ENCODE measurements around the gene LCLAT1. TPM values are rescaled to one million over a fixed set of nuclear protein-coding genes. Genes with fewer than 3 reads are reported as not detected.
"Not testable (repeated sequence)": the region's sequence is repeated elsewhere in the genome, so short reads cannot be mapped to it uniquely, and the experiment has no call there.

Gene LCLAT1
- total RNA-seq, 1 donor from 2014 or later, result 31.4 TPM

- no peak overlapping the region for H3K4me3 Mint-ChIP-seq
- no peaks in the 10 kb centered on the region for H3K27me3 Mint-ChIP-seq
- intact Hi-C loops (cut with micrococcal nuclease), result no loop called here
- no peaks in the 10 kb centered on the region for H3K9me3 Mint-ChIP-seq
- no peak overlapping the region for H3K27ac Mint-ChIP-seq
- DNase-seq, result no peak
- peaks cover 22% of the 10 kb centered on the region for H3K4me1 Mint-ChIP-seq
- H3K36me3 Mint-ChIP-seq (ENCODE audit: low read depth), result peaks cover 13% of the 10 kb centered on the region
Observed at GRCh38 chr2:30454571-30454970, 7.5 kb downstream of the LCLAT1 start.

GRCh38 chr2:30455114-30455738 lies 8.2 kb downstream of the LCLAT1 start:
- Mint-ChIP-seq H3K9me3 (no peaks in the 10 kb centered on the region), H3K36me3 (ENCODE audit: low read depth) (peaks cover 12% of the 10 kb centered on the region), H3K4me3 (no peak overlapping the region), H3K4me1 (peaks cover 21% of the 10 kb centered on the region), H3K27me3 (no peaks in the 10 kb centered on the region), H3K27ac (no peak overlapping the region)
- intact Hi-C loops (cut with micrococcal nuclease), result no loop called here
- no peak for DNase-seq

GRCh38 chr2:30456106-30456505 lies 9.1 kb downstream of the LCLAT1 start:
- Mint-ChIP-seq H3K4me3 (no peak overlapping the region), H3K9me3 (no peaks in the 10 kb centered on the region), H3K36me3 (ENCODE audit: low read depth) (peaks cover 13% of the 10 kb centered on the region), H3K27ac (no peak overlapping the region), H3K27me3 (no peaks in the 10 kb centered on the region), H3K4me1 (peaks cover 23% of the 10 kb centered on the region)
- no peak for DNase-seq
- intact Hi-C loops (cut with micrococcal nuclease), result no loop called here

GRCh38 chr2:30456579-30456978 lies 9.5 kb downstream of the LCLAT1 start:
- H3K27ac Mint-ChIP-seq, result peak overlapping the region; percentile 46

GRCh38 chr2:30457296-30457695 lies 10.2 kb downstream of the LCLAT1 start:
- peaks cover 19% of the 10 kb centered on the region for H3K36me3 Mint-ChIP-seq (ENCODE audit: low read depth)
- H3K9me3 Mint-ChIP-seq, result no peaks in the 10 kb centered on the region
- intact Hi-C loops (cut with micrococcal nuclease), result no loop called here
- H3K4me3 Mint-ChIP-seq, result no peak overlapping the region
- H3K27ac Mint-ChIP-seq, result no peak overlapping the region
- no peaks in the 10 kb centered on the region for H3K27me3 Mint-ChIP-seq
- DNase-seq, result no peak
- H3K4me1 Mint-ChIP-seq, result peaks cover 25% of the 10 kb centered on the region

More at GRCh38 chr2:30456579-30456978, 9.5 kb downstream of the LCLAT1 start:
- Mint-ChIP-seq H3K4me3 (no peak overlapping the region), H3K9me3 (no peaks in the 10 kb centered on the region), H3K27me3 (no peaks in the 10 kb centered on the region), H3K4me1 (peaks cover 23% of the 10 kb centered on the region), H3K36me3 (ENCODE audit: low read depth) (peaks cover 15% of the 10 kb centered on the region)
- no peak for DNase-seq
- intact Hi-C loops (cut with micrococcal nuclease), result no loop called here

- Mint-ChIP-seq H3K27me3 (no peaks in the 10 kb centered on the region), H3K4me3 (no peak overlapping the region), H3K4me1 (peaks cover 26% of the 10 kb centered on the region), H3K9me3 (no peaks in the 10 kb centered on the region), H3K36me3 (ENCODE audit: low read depth) (peaks cover 21% of the 10 kb centered on the region), H3K27ac (no peak overlapping the region)
- intact Hi-C loops (cut with micrococcal nuclease), result no loop called here
- no peak for DNase-seq
Observed at GRCh38 chr2:30459140-30459539, 12.1 kb downstream of the LCLAT1 start.

GRCh38 chr2:30462131-30462857 lies 15.2 kb downstream of the LCLAT1 start:
- Mint-ChIP-seq H3K27me3 (no peaks in the 10 kb centered on the region), H3K27ac (no peak overlapping the region), H3K4me3 (no peak overlapping the region), H3K36me3 (ENCODE audit: low read depth) (peaks cover 24% of the 10 kb centered on the region), H3K4me1 (peaks cover 19% of the 10 kb centered on the region), H3K9me3 (no peaks in the 10 kb centered on the region)
- no peak for DNase-seq
- intact Hi-C loops (cut with micrococcal nuclease), result no loop called here

- Mint-ChIP-seq H3K4me3 (no peak overlapping the region), H3K27ac (no peak overlapping the region), H3K4me1 (peaks cover 12% of the 10 kb centered on the region), H3K9me3 (no peaks in the 10 kb centered on the region), H3K27me3 (no peaks in the 10 kb centered on the region), H3K36me3 (ENCODE audit: low read depth) (peaks cover 31% of the 10 kb centered on the region)
- intact Hi-C loops (cut with micrococcal nuclease), result no loop called here
- no peak for DNase-seq
Observed at GRCh38 chr2:30463535-30463934, 16.5 kb downstream of the LCLAT1 start.

GRCh38 chr2:30464544-30465170 lies 17.6 kb downstream of the LCLAT1 start:
- no peaks in the 10 kb centered on the region for H3K27me3 Mint-ChIP-seq
- peaks cover 6% of the 10 kb centered on the region for H3K9me3 Mint-ChIP-seq
- no peak for DNase-seq
- H3K4me3 Mint-ChIP-seq, result no peak overlapping the region
- peaks cover 13% of the 10 kb centered on the region for H3K4me1 Mint-ChIP-seq
- H3K36me3 Mint-ChIP-seq (ENCODE audit: low read depth), result peaks cover 31% of the 10 kb centered on the region
- intact Hi-C loops (cut with micrococcal nuclease), result no loop called here
- peak overlapping the region; percentile 25 for H3K27ac Mint-ChIP-seq

- Mint-ChIP-seq H3K36me3 (ENCODE audit: low read depth) (peaks cover 35% of the 10 kb centered on the region), H3K27ac (peak overlapping the region; percentile 25), H3K9me3 (peaks cover 10% of the 10 kb centered on the region), H3K4me1 (peaks cover 14% of the 10 kb centered on the region), H3K27me3 (no peaks in the 10 kb centered on the region), H3K4me3 (no peak overlapping the region)
- no peak for DNase-seq
- intact Hi-C loops (cut with micrococcal nuclease), result no loop called here
Observed at GRCh38 chr2:30465171-30465545, 18.1 kb downstream of the LCLAT1 start.

GRCh38 chr2:30466216-30466615 lies 19.2 kb downstream of the LCLAT1 start:
- H3K9me3 Mint-ChIP-seq, result peaks cover 12% of the 10 kb centered on the region
- H3K27me3 Mint-ChIP-seq, result no peaks in the 10 kb centered on the region
- intact Hi-C loops (cut with micrococcal nuclease), result no loop called here
- H3K4me3 Mint-ChIP-seq, result no peak overlapping the region
- peaks cover 11% of the 10 kb centered on the region for H3K4me1 Mint-ChIP-seq
- peaks cover 29% of the 10 kb centered on the region for H3K36me3 Mint-ChIP-seq (ENCODE audit: low read depth)
- no peak for DNase-seq
- no peak overlapping the region for H3K27ac Mint-ChIP-seq

- H3K27ac Mint-ChIP-seq; intact Hi-C loops (cut with micrococcal nuclease); H3K27me3 Mint-ChIP-seq; DNase-seq; H3K4me3 Mint-ChIP-seq: not testable (repeated sequence)
- peaks cover 22% of the 10 kb centered on the region for H3K36me3 Mint-ChIP-seq (ENCODE audit: low read depth)
- H3K9me3 Mint-ChIP-seq, result peaks cover 12% of the 10 kb centered on the region
- H3K4me1 Mint-ChIP-seq, result peaks cover 14% of the 10 kb centered on the region
Observed at GRCh38 chr2:30467062-30467826, 20.2 kb downstream of the LCLAT1 start.

GRCh38 chr2:30470426-30470825 lies 23.4 kb downstream of the LCLAT1 start:
- Mint-ChIP-seq H3K4me3 (no peak overlapping the region), H3K36me3 (ENCODE audit: low read depth) (peaks cover 18% of the 10 kb centered on the region), H3K27me3 (no peaks in the 10 kb centered on the region), H3K9me3 (peaks cover 12% of the 10 kb centered on the region), H3K27ac (no peak overlapping the region), H3K4me1 (peaks cover 18% of the 10 kb centered on the region)
- intact Hi-C loops (cut with micrococcal nuclease), result no loop called here
- no peak for DNase-seq

GRCh38 chr2:30472326-30472725 lies 25.3 kb downstream of the LCLAT1 start:
- intact Hi-C loops (cut with micrococcal nuclease), result loop anchor here (1.0 to 2.0 kb wide), 2 partner anchors 206 to 211 kb away; no protein-coding TSS in a partner anchor

More at GRCh38 chr2:30472326-30472725, 25.3 kb downstream of the LCLAT1 start:
- H3K27me3 Mint-ChIP-seq, result no peaks in the 10 kb centered on the region
- peak overlapping the region; percentile 14 for H3K27ac Mint-ChIP-seq
- peaks cover 12% of the 10 kb centered on the region for H3K9me3 Mint-ChIP-seq
- H3K36me3 Mint-ChIP-seq (ENCODE audit: low read depth), result peaks cover 15% of the 10 kb centered on the region
- no peak overlapping the region for H3K4me3 Mint-ChIP-seq
- peaks cover 18% of the 10 kb centered on the region for H3K4me1 Mint-ChIP-seq
- no peak for DNase-seq
